Transverse colon (tissue), 3 donors: Measurements from ENCODE around the gene GPR17.

Source experiments
- POLR2A ChIP-seq: fragments of 450-650 bp; IDR thresholded peaks from one replicate; pipeline ENCODE4 v1.6.1; 2016; ENCODE audit warnings: antibody characterized with exemption, mild to moderate bottlenecking, moderate library complexity
- TF ChIP-seq, protein P1 (sequence below), 5 experiments: fragments of 200-600 bp in 3 of 5; fragments of 450-650 bp in 2 of 5; sonication (generic) in 3 of 5; IDR thresholded peaks; 1 replicate in 2 of 5; 2 replicates in 3 of 5; pipeline ENCODE4 v1.5.1; 2016 to 2017; ENCODE audit warnings: antibody characterized with exemption in 5 of 5, inconsistent platforms in 3 of 5, mild to moderate bottlenecking in 2 of 5, moderate library complexity in 1 of 5

DNA sequence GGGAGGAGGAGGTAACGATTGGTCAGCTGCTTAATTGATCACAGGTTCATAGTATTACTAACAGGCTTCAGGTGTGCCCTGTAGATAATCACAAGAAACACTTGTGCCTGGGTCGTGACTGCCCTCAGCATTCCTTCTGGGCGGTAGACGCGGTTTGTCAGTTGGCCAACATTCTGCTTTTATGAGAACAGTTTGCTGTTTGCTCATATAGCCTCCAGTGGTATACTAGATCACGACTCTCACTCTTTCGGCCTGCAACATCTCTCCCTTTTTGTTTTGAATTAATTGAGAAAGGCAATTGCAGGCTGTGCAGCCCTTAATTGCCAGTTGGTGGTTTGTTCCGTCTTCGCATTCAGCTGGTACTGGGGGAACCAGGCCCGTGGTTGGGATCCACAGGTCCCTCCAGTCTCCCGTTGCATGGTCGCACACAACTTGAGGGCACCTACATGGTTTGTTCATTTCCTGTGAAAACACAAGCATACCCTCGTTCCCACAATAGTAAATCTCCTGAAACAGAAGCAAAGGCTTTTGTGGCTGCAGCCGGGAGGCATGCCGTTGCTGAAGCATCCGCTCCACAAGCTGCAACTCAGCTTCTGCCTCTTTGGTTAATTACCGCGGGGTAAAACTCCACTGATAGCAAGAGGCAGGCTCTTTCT, 30.3 kb upstream of the GPR17 start:
- TF ChIP-seq POLR2A = no peak
- TF ChIP-seq, protein P1, sequence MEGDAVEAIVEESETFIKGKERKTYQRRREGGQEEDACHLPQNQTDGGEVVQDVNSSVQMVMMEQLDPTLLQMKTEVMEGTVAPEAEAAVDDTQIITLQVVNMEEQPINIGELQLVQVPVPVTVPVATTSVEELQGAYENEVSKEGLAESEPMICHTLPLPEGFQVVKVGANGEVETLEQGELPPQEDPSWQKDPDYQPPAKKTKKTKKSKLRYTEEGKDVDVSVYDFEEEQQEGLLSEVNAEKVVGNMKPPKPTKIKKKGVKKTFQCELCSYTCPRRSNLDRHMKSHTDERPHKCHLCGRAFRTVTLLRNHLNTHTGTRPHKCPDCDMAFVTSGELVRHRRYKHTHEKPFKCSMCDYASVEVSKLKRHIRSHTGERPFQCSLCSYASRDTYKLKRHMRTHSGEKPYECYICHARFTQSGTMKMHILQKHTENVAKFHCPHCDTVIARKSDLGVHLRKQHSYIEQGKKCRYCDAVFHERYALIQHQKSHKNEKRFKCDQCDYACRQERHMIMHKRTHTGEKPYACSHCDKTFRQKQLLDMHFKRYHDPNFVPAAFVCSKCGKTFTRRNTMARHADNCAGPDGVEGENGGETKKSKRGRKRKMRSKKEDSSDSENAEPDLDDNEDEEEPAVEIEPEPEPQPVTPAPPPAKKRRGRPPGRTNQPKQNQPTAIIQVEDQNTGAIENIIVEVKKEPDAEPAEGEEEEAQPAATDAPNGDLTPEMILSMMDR (IDR thresholded peaks at IDR 0.05) = no peak
